Activated T-helper 2 cell treated with anti-CD3 and anti-CD28 coated beads, Interferon-gamma antibody, Interleukin-2, Interleukin-4, amounts not matched to agents 10 μg/mL and 5 μg/mL and 100 μg/mL, durations not matched to agents 14 hours and 24 hours and 36 hours (primary cell): ENCODE data around the gene OXLD1. TPM values are rescaled to one million over a fixed set of nuclear protein-coding genes. Genes with fewer than 3 reads are reported as not detected.

Experiments used
- DNase-seq: peaks from one replicate; pipeline ENCODE4 v3.0.0; 2021; ENCODE audit warnings: low spot score
- H3K27ac Mint-ChIP-seq: one replicate; pipeline ENCODE4 v1.8.0; 2021; ENCODE audit warnings: mixed read lengths
- H3K27me3 Mint-ChIP-seq: one replicate; pipeline ENCODE4 v1.8.0; 2021; ENCODE audit warnings: low read depth, mixed read lengths
- H3K36me3 Mint-ChIP-seq: one replicate; pipeline ENCODE4 v1.8.0; 2021; ENCODE audit warnings: low read depth, mixed read lengths
- H3K4me1 Mint-ChIP-seq: one replicate; pipeline ENCODE4 v1.8.0; 2021; ENCODE audit warnings: low read depth, mixed read lengths
- H3K4me3 Mint-ChIP-seq: one replicate; pipeline ENCODE4 v1.8.0; 2021; ENCODE audit warnings: low read depth, mild to moderate bottlenecking, moderate library complexity, mixed read lengths
- H3K9me3 Mint-ChIP-seq: one replicate; pipeline ENCODE4 v1.8.0; 2021; ENCODE audit warnings: mixed read lengths
- intact Hi-C: fragments of 100-400 bp; cut with micrococcal nuclease; formaldehyde crosslinking; loops from one replicate; pipeline ENCODE4 v1.15.1; 2023
- total RNA-seq: library from RNA; stranded (reverse); gene quantifications from 2 replicates; pipeline ENCODE4 v1.2.3, GENCODE V29; 2022

The OXLD1 gene
- total RNA-seq, 1 donor from 2014 or later = 52.7 TPM

GRCh38 chr17:81696218-81696941 is 30.0 kb upstream of the OXLD1 start:
- Mint-ChIP-seq H3K4me1 (peaks cover 4% of the 10 kb centered on the region), H3K4me3 (no peak overlapping the region), H3K27me3 (no peaks in the 10 kb centered on the region), H3K27ac (no peak overlapping the region), H3K9me3 (no peaks in the 10 kb centered on the region), H3K36me3 (peaks cover 54% of the 10 kb centered on the region)
- no peak for DNase-seq
- intact Hi-C loops = no loop called here

- intact Hi-C loops = no loop called here
- Mint-ChIP-seq H3K9me3 (no peaks in the 10 kb centered on the region), H3K4me3 (no peak overlapping the region), H3K4me1 (peaks cover under 1% of the 10 kb centered on the region), H3K36me3 (peaks cover 54% of the 10 kb centered on the region), H3K27me3 (no peaks in the 10 kb centered on the region), H3K27ac (no peak overlapping the region)
- no peak for DNase-seq
These were observed 29.4 kb upstream of the OXLD1 start for GRCh38 chr17:81695801-81696200.

- H3K27ac Mint-ChIP-seq = no peak overlapping the region
- no peak overlapping the region for H3K4me3 Mint-ChIP-seq
- H3K9me3 Mint-ChIP-seq = no peaks in the 10 kb centered on the region
- no peaks in the 10 kb centered on the region for H3K4me1 Mint-ChIP-seq
- DNase-seq = no peak
- H3K36me3 Mint-ChIP-seq = peaks cover 53% of the 10 kb centered on the region
- H3K27me3 Mint-ChIP-seq = no peaks in the 10 kb centered on the region
- intact Hi-C loops = no loop called here
These were observed 28.8 kb upstream of the OXLD1 start for GRCh38 chr17:81695211-81695610.

- DNase-seq = no peak
- H3K27me3 Mint-ChIP-seq = no peaks in the 10 kb centered on the region
- H3K36me3 Mint-ChIP-seq = peaks cover 57% of the 10 kb centered on the region
- H3K27ac Mint-ChIP-seq = no peak overlapping the region
- intact Hi-C loops = no loop called here
- H3K9me3 Mint-ChIP-seq = no peaks in the 10 kb centered on the region
- no peak overlapping the region for H3K4me3 Mint-ChIP-seq
- H3K4me1 Mint-ChIP-seq = no peaks in the 10 kb centered on the region
These were observed 28.4 kb upstream of the OXLD1 start for GRCh38 chr17:81694810-81695209.

- H3K9me3 Mint-ChIP-seq = no peaks in the 10 kb centered on the region
- H3K27me3 Mint-ChIP-seq = no peaks in the 10 kb centered on the region
- DNase-seq = no peak
- H3K4me3 Mint-ChIP-seq = no peak overlapping the region
- no peaks in the 10 kb centered on the region for H3K4me1 Mint-ChIP-seq
- no peak overlapping the region for H3K27ac Mint-ChIP-seq
- intact Hi-C loops = no loop called here
- H3K36me3 Mint-ChIP-seq = peaks cover 62% of the 10 kb centered on the region
These were observed 27.3 kb upstream of the OXLD1 start for GRCh38 chr17:81693509-81694210.

GRCh38 chr17:81691608-81692007 is 25.2 kb upstream of the OXLD1 start:
- intact Hi-C loops = no loop called here
- Mint-ChIP-seq H3K9me3 (no peaks in the 10 kb centered on the region), H3K27me3 (no peaks in the 10 kb centered on the region), H3K4me1 (no peaks in the 10 kb centered on the region), H3K4me3 (no peak overlapping the region), H3K27ac (no peak overlapping the region), H3K36me3 (peaks cover 57% of the 10 kb centered on the region)
- no peak for DNase-seq

GRCh38 chr17:81691196-81691595 is 24.8 kb upstream of the OXLD1 start:
- intact Hi-C loops = no loop called here
- DNase-seq = no peak
- Mint-ChIP-seq H3K36me3 (peaks cover 60% of the 10 kb centered on the region), H3K4me3 (no peak overlapping the region), H3K9me3 (no peaks in the 10 kb centered on the region), H3K27me3 (no peaks in the 10 kb centered on the region), H3K4me1 (peaks cover 2% of the 10 kb centered on the region), H3K27ac (no peak overlapping the region)

- H3K27me3 Mint-ChIP-seq = no peaks in the 10 kb centered on the region
- H3K9me3 Mint-ChIP-seq = no peaks in the 10 kb centered on the region
- H3K4me3 Mint-ChIP-seq = no peak overlapping the region
- no peak overlapping the region for H3K27ac Mint-ChIP-seq
- intact Hi-C loops = no loop called here
- no peak for DNase-seq
- peaks cover 4% of the 10 kb centered on the region for H3K4me1 Mint-ChIP-seq
- H3K36me3 Mint-ChIP-seq = peaks cover 62% of the 10 kb centered on the region
These were observed 24.1 kb upstream of the OXLD1 start for GRCh38 chr17:81690549-81690948.

GRCh38 chr17:81690066-81690465 is 23.7 kb upstream of the OXLD1 start:
- intact Hi-C loops = no loop called here
- no peaks in the 10 kb centered on the region for H3K27me3 Mint-ChIP-seq
- DNase-seq = no peak
- peaks cover 8% of the 10 kb centered on the region for H3K4me1 Mint-ChIP-seq
- H3K4me3 Mint-ChIP-seq = no peak overlapping the region
- no peak overlapping the region for H3K27ac Mint-ChIP-seq
- H3K36me3 Mint-ChIP-seq = peaks cover 67% of the 10 kb centered on the region
- H3K9me3 Mint-ChIP-seq = no peaks in the 10 kb centered on the region

- Mint-ChIP-seq H3K4me1 (peaks cover 16% of the 10 kb centered on the region), H3K27me3 (no peaks in the 10 kb centered on the region), H3K4me3 (no peak overlapping the region), H3K9me3 (no peaks in the 10 kb centered on the region), H3K36me3 (peaks cover 69% of the 10 kb centered on the region), H3K27ac (no peak overlapping the region)
- no peak for DNase-seq
- intact Hi-C loops = no loop called here
These were observed 22.2 kb upstream of the OXLD1 start for GRCh38 chr17:81688616-81689015.

GRCh38 chr17:81687770-81688541 is 21.6 kb upstream of the OXLD1 start:
- H3K27ac Mint-ChIP-seq = no peak overlapping the region
- peaks cover 17% of the 10 kb centered on the region for H3K4me1 Mint-ChIP-seq
- H3K27me3 Mint-ChIP-seq = no peaks in the 10 kb centered on the region
- no peak for DNase-seq
- no peak overlapping the region for H3K4me3 Mint-ChIP-seq
- H3K9me3 Mint-ChIP-seq = no peaks in the 10 kb centered on the region
- intact Hi-C loops = no loop called here
- peaks cover 70% of the 10 kb centered on the region for H3K36me3 Mint-ChIP-seq

GRCh38 chr17:81686614-81687013 is 20.2 kb upstream of the OXLD1 start:
- no peak overlapping the region for H3K27ac Mint-ChIP-seq
- intact Hi-C loops = no loop called here
- DNase-seq = no peak
- H3K4me1 Mint-ChIP-seq = peaks cover 26% of the 10 kb centered on the region
- H3K9me3 Mint-ChIP-seq = no peaks in the 10 kb centered on the region
- peaks cover 65% of the 10 kb centered on the region for H3K36me3 Mint-ChIP-seq
- H3K4me3 Mint-ChIP-seq = no peak overlapping the region
- H3K27me3 Mint-ChIP-seq = no peaks in the 10 kb centered on the region

GRCh38 chr17:81685108-81685507 is 18.7 kb upstream of the OXLD1 start:
- H3K4me3 Mint-ChIP-seq = peak overlapping the region; percentile 91
- no peak for DNase-seq
- H3K27ac Mint-ChIP-seq = no peak overlapping the region
- no peaks in the 10 kb centered on the region for H3K27me3 Mint-ChIP-seq
- intact Hi-C loops = no loop called here
- H3K9me3 Mint-ChIP-seq = no peaks in the 10 kb centered on the region
- H3K4me1 Mint-ChIP-seq = peaks cover 26% of the 10 kb centered on the region
- H3K36me3 Mint-ChIP-seq = peaks cover 57% of the 10 kb centered on the region
